A549 (cell line): ENCODE measurements around the gene TRMT13. TPM values are rescaled to one million over a fixed set of nuclear protein-coding genes. Genes with fewer than 3 reads are reported as not detected.

ENCODE experiments used
- ATAC-seq, 2 experiments: fragments of 200-7000 bp in 1 of 2; fragments of >200 bp in 1 of 2; cut with Nextera tagmentation in 1 of 2; cut with Tn5 transposase in 1 of 2; 3 replicates each; pipeline versions ENCODE4 v1.8.0 to v1.9.1; 2018 to 2020; ENCODE audit warnings: mild to moderate bottlenecking in 1 of 2, moderate library complexity in 1 of 2
- CTCF ChIA-PET: fragments of 300-600 bp; sonication (Branson Sonifier 250); formaldehyde crosslinking; extraction: SDS; loops from one replicate; lab custom pipeline; 2021; ENCODE audit warnings: antibody characterized with exemption, inconsistent platforms; lab: Yijun Ruan, JAX
- POLR2A ChIA-PET: fragments of 350-600 bp; formaldehyde crosslinking; extraction: SDS; loops from one replicate; lab custom pipeline; 2021; ENCODE audit warnings: antibody characterized with exemption, inconsistent platforms; lab: Yijun Ruan, JAX
- DNase-seq, 2 experiments: peaks; one replicate each; pipeline versions ENCODE4 v3.0.0 to v3.0.0-alpha.2; 2011 to 2016; ENCODE audit warnings: low read depth in 1 of 2, low spot score in 1 of 2
- FAIRE-seq: peaks from 2 replicates; lab custom pipeline; 2011; peaks lifted over from hg19 to GRCh38; lab: Jason Lieb, UNC
- H3K27ac ChIP-seq, 2 experiments: fragments of >200 bp; sonication (Bioruptor Twin); formaldehyde crosslinking; 3 replicates each; pipeline ENCODE4 v1.5.1; 2016 to 2017
- H3K4me1 ChIP-seq: fragments of >200 bp; sonication (Bioruptor Twin); formaldehyde crosslinking; 3 replicates; pipeline ENCODE4 v1.6.1; 2016
- H3K4me2 ChIP-seq: fragments of >200 bp; sonication (Bioruptor Twin); formaldehyde crosslinking; 3 replicates; pipeline ENCODE4 v1.6.1; 2016
- H3K4me3 ChIP-seq: fragments of >200 bp; sonication (Bioruptor Twin); formaldehyde crosslinking; 3 replicates; pipeline ENCODE4 v1.5.1; 2016
- H3K9me3 ChIP-seq: fragments of >200 bp; sonication (Bioruptor Twin); formaldehyde crosslinking; 3 replicates; pipeline ENCODE4 v1.6.1; 2016
- CBX2 ChIP-seq: fragments of 200-600 bp; sonication (generic); IDR thresholded peaks from 2 replicates; pipeline ENCODE4 v1.6.1; 2016; ENCODE audit warnings: low read depth, mild to moderate bottlenecking, borderline replicate concordance
- CBX8 ChIP-seq: fragments of 200-600 bp; sonication (generic); IDR thresholded peaks from 2 replicates; pipeline ENCODE4 v1.6.1; 2016
- CEBPB ChIP-seq, 2 experiments: fragments of >200 bp in 1 of 2; sonication (Bioruptor Twin) in 1 of 2; formaldehyde crosslinking in 1 of 2; IDR thresholded peaks; 2 replicates each; pipeline ENCODE4 v1.6.1; 2012 to 2016
- EHMT2 ChIP-seq: fragments of 200-600 bp; sonication (generic); IDR thresholded peaks from 2 replicates; pipeline ENCODE4 v1.6.1; 2016; ENCODE audit warnings: antibody characterized with exemption, low read depth, mild to moderate bottlenecking, moderate library complexity
- FOSB ChIP-seq: fragments of 250-450 bp; sonication (Bioruptor Pico); IDR thresholded peaks from 2 replicates; pipeline ENCODE4 v1.5.0; 2020; ENCODE audit warnings: mild to moderate bottlenecking, moderate library complexity
- FOSL2 ChIP-seq, 2 experiments: fragments of 450-650 bp in 1 of 2; fragments of >200 bp in 1 of 2; sonication (Bioruptor Twin) in 1 of 2; formaldehyde crosslinking; IDR thresholded peaks; 2 replicates each; pipeline versions ENCODE4 v1.5.0 to v1.6.1; 2016 to 2020; ENCODE audit warnings: mild to moderate bottlenecking in 1 of 2, moderate library complexity in 1 of 2
- FOXS1 ChIP-seq: fragments of 250-450 bp; sonication (Bioruptor Pico); IDR thresholded peaks from 2 replicates; pipeline ENCODE4 v1.5.0; 2020; ENCODE audit warnings: mild to moderate bottlenecking, moderate library complexity
- GATA3 ChIP-seq: IDR thresholded peaks from 2 replicates; pipeline ENCODE4 v1.6.1; 2012; ENCODE audit warnings: borderline replicate concordance
- HDAC2 ChIP-seq: fragments of 200-600 bp; sonication (generic); IDR thresholded peaks from 2 replicates; pipeline ENCODE4 v1.6.1; 2016
- HOXA7 ChIP-seq: fragments of 250-450 bp; sonication (Bioruptor Pico); IDR thresholded peaks from 2 replicates; pipeline ENCODE4 v1.5.0; 2020; ENCODE audit warnings: mild to moderate bottlenecking, moderate library complexity
- HOXB5 ChIP-seq: fragments of 250-450 bp; sonication (Bioruptor Pico); IDR thresholded peaks from 2 replicates; pipeline ENCODE4 v1.5.0; 2020; ENCODE audit warnings: mild to moderate bottlenecking, moderate library complexity
- KDM5A ChIP-seq: fragments of 200-600 bp; sonication (generic); IDR thresholded peaks from 2 replicates; pipeline ENCODE4 v1.6.1; 2016; ENCODE audit warnings: antibody characterized with exemption, mild to moderate bottlenecking
- MYC ChIP-seq: IDR thresholded peaks from 2 replicates; pipeline ENCODE4 v1.6.1; 2012; ENCODE audit warnings: mild to moderate bottlenecking, inconsistent platforms, low read length, improper control_type of control experiment, borderline replicate concordance
- NFE2L2 ChIP-seq: fragments of 150-350 bp; conservative IDR thresholded peaks from 2 replicates; pipeline ENCODE4 v1.6.1; 2014; ENCODE audit warnings: low read length
- POLR2A ChIP-seq: IDR thresholded peaks from 2 replicates; pipeline ENCODE4 v1.6.1; 2012; ENCODE audit warnings: mild to moderate bottlenecking, low read length
- RAD21 ChIP-seq, 2 experiments: fragments of >200 bp in 1 of 2; sonication (Bioruptor Twin) in 1 of 2; formaldehyde crosslinking in 1 of 2; IDR thresholded peaks in 1 of 2; conservative IDR thresholded peaks in 1 of 2; 2 replicates in 1 of 2; 3 replicates in 1 of 2; pipeline ENCODE4 v1.6.1; 2012 to 2018; ENCODE audit warnings: inconsistent platforms in 1 of 2
- RFX5 ChIP-seq: fragments of 450-650 bp; IDR thresholded peaks from 2 replicates; pipeline ENCODE4 v1.7.1; 2014; ENCODE audit warnings: antibody characterized with exemption, mild to moderate bottlenecking, moderate library complexity
- TFCP2L1 ChIP-seq: fragments of 250-450 bp; sonication (Bioruptor Pico); IDR thresholded peaks from 2 replicates; pipeline ENCODE4 v1.5.0; 2021; ENCODE audit warnings: mild to moderate bottlenecking
- ZFP36 ChIP-seq: fragments of 450-650 bp; IDR thresholded peaks from 2 replicates; pipeline ENCODE4 v1.6.1; 2014; ENCODE audit warnings: borderline replicate concordance; ENCODE audit not compliant: partially characterized antibody
- WGBS: methylation state at CpG from one replicate; pipeline ENCODE4 v1.1.6; 2017; ENCODE audit errors: missing lambda C conversion rate; 5-methylcytosine and 5-hydroxymethylcytosine counted together
- polyA plus RNA-seq, 4 experiments: library from polyadenylated mRNA; depleted of rRNA in 3 of 4; stranded (reverse); fragments of >200 nt; fragmentation: RNase III in 1 of 4; extraction: RNeasy Plus Mini Kit Qiagen cat#74134 plus additional on column Dnase treatment in 1 of 4; gene quantifications; 2 replicates in 3 of 4; 3 replicates in 1 of 4; pipeline ENCODE4 v1.2.3, GENCODE V29; 2011 to 2017
- TF ChIP-seq, protein P1 (sequence below): IDR thresholded peaks from 2 replicates; pipeline ENCODE4 v1.6.1; 2012
- TF ChIP-seq, protein P2 (sequence below): fragments of >200 bp; sonication (Bioruptor Twin); formaldehyde crosslinking; IDR thresholded peaks from 3 replicates; pipeline ENCODE4 v1.5.1; 2016
- TF ChIP-seq, protein P3 (sequence below): fragments of >200 bp; sonication (Bioruptor Twin); formaldehyde crosslinking; IDR thresholded peaks from 2 replicates; pipeline ENCODE4 v1.6.1; 2016
- TF ChIP-seq, protein P4 (sequence below): IDR thresholded peaks from 2 replicates; pipeline ENCODE4 v1.6.1; 2012; ENCODE audit warnings: low read depth, borderline replicate concordance
- TF ChIP-seq, protein P5 (sequence below): fragments of 250-450 bp; sonication (Bioruptor Pico); IDR thresholded peaks from 2 replicates; pipeline ENCODE4 v1.5.0; 2021; ENCODE audit warnings: mild to moderate bottlenecking, moderate library complexity, borderline replicate concordance

Gene TRMT13
- polyA plus RNA-seq, 2 of the 4 experiments (the other 2 are of a cell fraction), result 9.9 to 21.7 TPM

DNA sequence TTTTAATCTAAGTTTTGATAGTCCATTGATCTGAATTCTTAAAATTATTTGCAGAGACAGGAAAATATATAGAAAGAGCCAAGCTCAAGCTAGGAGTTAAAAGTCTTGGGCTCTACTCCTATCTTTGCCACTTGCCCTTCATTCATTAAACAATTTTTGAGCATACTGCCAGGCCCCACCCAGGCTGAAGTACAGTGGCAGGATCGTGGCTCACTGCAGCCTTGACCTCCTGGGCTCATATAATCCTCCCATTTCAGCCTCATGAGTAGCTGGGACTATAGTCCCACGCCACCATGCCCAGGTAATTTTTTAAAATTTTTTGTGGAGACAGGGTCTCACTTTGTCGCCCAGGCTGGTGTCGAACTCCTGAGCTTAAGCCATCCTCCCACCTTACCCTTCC lies 8.2 kb downstream of the TRMT13 start:
- DNase-seq, result no peak
- ChIA-PET POLR2A (no interaction called here), CTCF (no interaction called here)
- Histone ChIP-seq H3K9me3 (no peaks in the 10 kb centered on the region), H3K27ac (no peak overlapping the region), H3K4me1 (no peaks in the 10 kb centered on the region), H3K4me3 (no peak overlapping the region)
- no peak for ATAC-seq
- FAIRE-seq, result no peak
- TF ChIP-seq NFE2L2 (no peak), MYC (no peak), CEBPB (IDR thresholded peaks at IDR 0.05) (no peak), EHMT2 (no peak), FOSL2 (IDR thresholded peaks at IDR 0.05) (no peak), FOSL2 (CRISPR knock-in tag; IDR thresholded peaks at IDR 0.05) (no peak), ZFP36 (no peak), TFCP2L1 (CRISPR knock-in tag) (no peak), FOXS1 (CRISPR knock-in tag) (no peak), HOXB5 (no peak), RAD21 (conservative IDR thresholded peaks at IDR 0.05 in 1 of 2, IDR thresholded peaks at IDR 0.05 in 1 of 2) (no peak), CBX2 (no peak), FOSB (CRISPR knock-in tag) (no peak), HOXA7 (no peak), POLR2A (no peak)
- TF ChIP-seq, protein P1, sequence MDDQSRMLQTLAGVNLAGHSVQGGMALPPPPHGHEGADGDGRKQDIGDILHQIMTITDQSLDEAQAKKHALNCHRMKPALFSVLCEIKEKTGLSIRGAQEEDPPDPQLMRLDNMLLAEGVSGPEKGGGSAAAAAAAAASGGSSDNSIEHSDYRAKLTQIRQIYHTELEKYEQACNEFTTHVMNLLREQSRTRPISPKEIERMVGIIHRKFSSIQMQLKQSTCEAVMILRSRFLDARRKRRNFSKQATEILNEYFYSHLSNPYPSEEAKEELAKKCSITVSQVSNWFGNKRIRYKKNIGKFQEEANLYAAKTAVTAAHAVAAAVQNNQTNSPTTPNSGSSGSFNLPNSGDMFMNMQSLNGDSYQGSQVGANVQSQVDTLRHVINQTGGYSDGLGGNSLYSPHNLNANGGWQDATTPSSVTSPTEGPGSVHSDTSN, result no peak
- TF ChIP-seq, all 56 proteins: peak for 0
- WGBS, result 98% methylated on average over 4 of the region's 4 CpGs
- H3K4me2 ChIP-seq, result no peak overlapping the region

DNA sequence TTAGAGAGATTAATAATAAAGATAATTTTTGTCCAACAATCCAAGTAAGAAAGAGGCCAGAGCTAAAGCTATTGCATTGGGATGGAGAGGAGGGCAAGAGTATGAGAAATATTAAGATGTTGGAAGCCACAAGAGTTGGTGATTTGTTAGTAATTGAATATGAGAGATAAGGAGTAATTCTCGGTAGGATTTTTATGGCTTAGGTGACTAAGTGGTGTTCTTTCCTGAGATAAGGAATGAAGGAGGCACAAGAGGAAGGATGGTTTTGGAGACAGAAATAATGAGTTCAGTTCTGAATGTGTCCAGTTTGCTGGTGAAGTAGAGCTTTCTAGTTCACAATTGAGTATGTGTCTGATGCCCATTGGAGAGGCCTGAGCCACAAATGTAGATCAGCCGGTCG lies 9.4 kb downstream of the TRMT13 start:
- DNase-seq, result no peak
- H3K4me1 ChIP-seq, result no peaks in the 10 kb centered on the region
- 98% methylated on average over 3 of the region's 3 CpGs for whole genome bisulfite sequencing
- H3K4me3 ChIP-seq, result no peak overlapping the region
- POLR2A ChIA-PET, result no interaction called here
- FAIRE-seq, result no peak
- no peak for TF ChIP-seq HDAC2
- TF ChIP-seq TFCP2L1 (CRISPR knock-in tag), result no peak
- no peak for TF ChIP-seq HOXA7
- no peak for TF ChIP-seq GATA3
- TF ChIP-seq, protein P2, sequence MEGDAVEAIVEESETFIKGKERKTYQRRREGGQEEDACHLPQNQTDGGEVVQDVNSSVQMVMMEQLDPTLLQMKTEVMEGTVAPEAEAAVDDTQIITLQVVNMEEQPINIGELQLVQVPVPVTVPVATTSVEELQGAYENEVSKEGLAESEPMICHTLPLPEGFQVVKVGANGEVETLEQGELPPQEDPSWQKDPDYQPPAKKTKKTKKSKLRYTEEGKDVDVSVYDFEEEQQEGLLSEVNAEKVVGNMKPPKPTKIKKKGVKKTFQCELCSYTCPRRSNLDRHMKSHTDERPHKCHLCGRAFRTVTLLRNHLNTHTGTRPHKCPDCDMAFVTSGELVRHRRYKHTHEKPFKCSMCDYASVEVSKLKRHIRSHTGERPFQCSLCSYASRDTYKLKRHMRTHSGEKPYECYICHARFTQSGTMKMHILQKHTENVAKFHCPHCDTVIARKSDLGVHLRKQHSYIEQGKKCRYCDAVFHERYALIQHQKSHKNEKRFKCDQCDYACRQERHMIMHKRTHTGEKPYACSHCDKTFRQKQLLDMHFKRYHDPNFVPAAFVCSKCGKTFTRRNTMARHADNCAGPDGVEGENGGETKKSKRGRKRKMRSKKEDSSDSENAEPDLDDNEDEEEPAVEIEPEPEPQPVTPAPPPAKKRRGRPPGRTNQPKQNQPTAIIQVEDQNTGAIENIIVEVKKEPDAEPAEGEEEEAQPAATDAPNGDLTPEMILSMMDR, result no peak
- no peak for TF ChIP-seq CBX8
- no peak for TF ChIP-seq FOSB (CRISPR knock-in tag)
- no peak for TF ChIP-seq EHMT2
- TF ChIP-seq, protein P3, sequence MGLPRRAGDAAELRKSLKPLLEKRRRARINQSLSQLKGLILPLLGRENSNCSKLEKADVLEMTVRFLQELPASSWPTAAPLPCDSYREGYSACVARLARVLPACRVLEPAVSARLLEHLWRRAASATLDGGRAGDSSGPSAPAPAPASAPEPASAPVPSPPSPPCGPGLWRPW, result no peak
- no peak for ATAC-seq
- no peak overlapping the region for H3K4me2 ChIP-seq
- CTCF ChIA-PET, result no interaction called here
- no peak overlapping the region for H3K27ac ChIP-seq
- H3K9me3 ChIP-seq, result no peaks in the 10 kb centered on the region

DNA sequence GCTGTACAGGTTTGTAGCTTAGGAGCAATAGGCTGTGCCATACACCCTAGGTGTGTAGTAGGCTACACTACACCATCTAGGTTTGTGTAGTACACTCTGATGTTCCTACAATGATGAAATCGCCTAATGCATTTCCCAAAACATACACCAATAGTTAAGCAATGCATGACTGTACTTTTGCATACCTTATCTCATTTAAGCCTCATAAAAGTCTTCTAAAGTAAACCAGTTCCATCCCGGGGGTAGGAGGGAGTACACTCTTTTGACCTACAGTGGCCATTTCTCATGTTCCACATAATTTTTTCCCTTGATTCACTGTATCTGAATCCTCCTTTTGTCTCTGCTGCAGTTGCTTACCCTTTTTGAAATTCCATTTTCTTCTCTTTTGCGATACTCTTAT lies 12.2 kb downstream of the TRMT13 start:
- DNase-seq (no peak), ATAC-seq (no peak), FAIRE-seq (no peak)
- H3K4me1 ChIP-seq, result no peaks in the 10 kb centered on the region
- no peak overlapping the region for H3K4me3 ChIP-seq
- ChIA-PET CTCF (no interaction called here), POLR2A (no interaction called here)
- 91% methylated on average over 3 of the region's 3 CpGs for WGBS
- H3K4me2 ChIP-seq, result no peak overlapping the region
- H3K27ac ChIP-seq, result no peak overlapping the region
- TF ChIP-seq RFX5, result no peak
- no peak for TF ChIP-seq CEBPB (IDR thresholded peaks at IDR 0.05)
- no peak for TF ChIP-seq KDM5A
- TF ChIP-seq FOXS1 (CRISPR knock-in tag), result no peak
- TF ChIP-seq, protein P4, sequence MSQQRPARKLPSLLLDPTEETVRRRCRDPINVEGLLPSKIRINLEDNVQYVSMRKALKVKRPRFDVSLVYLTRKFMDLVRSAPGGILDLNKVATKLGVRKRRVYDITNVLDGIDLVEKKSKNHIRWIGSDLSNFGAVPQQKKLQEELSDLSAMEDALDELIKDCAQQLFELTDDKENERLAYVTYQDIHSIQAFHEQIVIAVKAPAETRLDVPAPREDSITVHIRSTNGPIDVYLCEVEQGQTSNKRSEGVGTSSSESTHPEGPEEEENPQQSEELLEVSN, result no peak
- TF ChIP-seq, protein P5, sequence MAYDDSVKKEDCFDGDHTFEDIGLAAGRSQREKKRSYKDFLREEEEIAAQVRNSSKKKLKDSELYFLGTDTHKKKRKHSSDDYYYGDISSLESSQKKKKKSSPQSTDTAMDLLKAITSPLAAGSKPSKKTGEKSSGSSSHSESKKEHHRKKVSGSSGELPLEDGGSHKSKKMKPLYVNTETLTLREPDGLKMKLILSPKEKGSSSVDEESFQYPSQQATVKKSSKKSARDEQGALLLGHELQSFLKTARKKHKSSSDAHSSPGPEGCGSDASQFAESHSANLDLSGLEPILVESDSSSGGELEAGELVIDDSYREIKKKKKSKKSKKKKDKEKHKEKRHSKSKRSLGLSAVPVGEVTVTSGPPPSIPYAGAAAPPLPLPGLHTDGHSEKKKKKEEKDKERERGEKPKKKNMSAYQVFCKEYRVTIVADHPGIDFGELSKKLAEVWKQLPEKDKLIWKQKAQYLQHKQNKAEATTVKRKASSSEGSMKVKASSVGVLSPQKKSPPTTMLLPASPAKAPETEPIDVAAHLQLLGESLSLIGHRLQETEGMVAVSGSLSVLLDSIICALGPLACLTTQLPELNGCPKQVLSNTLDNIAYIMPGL (CRISPR knock-in tag), result no peak
- no peaks in the 10 kb centered on the region for H3K9me3 ChIP-seq
